ENCODE measurements around the gene CTSZ. TPM values are rescaled to one million over a fixed set of nuclear protein-coding genes. Genes with fewer than 3 reads are reported as not detected.

The CTSZ gene
- 60.6 and 71.3 TPM in 2 replicates for total RNA-seq
- 3.7 and 6.6 TPM in 2 replicates for polyA plus RNA-seq

GRCh38 chr20:59006864-59007664 is at the start of gene CTSZ:
TSS of gene CTSZ (minus strand) at chr20:59007254. CDS start at chr20:59007128, 126 bp downstream.
- H3K27ac ChIP-seq, result no peak within 1 kb of the TSS

GRCh38 chr20:59055302-59055701 is 48.2 kb upstream of the CTSZ start:
- DNase-seq (ENCODE audit: low read depth in 1 of 2, low spot score in 1 of 2), result peak in 1 of 2 donors; percentile 34
- TF ChIP-seq, protein P1, sequence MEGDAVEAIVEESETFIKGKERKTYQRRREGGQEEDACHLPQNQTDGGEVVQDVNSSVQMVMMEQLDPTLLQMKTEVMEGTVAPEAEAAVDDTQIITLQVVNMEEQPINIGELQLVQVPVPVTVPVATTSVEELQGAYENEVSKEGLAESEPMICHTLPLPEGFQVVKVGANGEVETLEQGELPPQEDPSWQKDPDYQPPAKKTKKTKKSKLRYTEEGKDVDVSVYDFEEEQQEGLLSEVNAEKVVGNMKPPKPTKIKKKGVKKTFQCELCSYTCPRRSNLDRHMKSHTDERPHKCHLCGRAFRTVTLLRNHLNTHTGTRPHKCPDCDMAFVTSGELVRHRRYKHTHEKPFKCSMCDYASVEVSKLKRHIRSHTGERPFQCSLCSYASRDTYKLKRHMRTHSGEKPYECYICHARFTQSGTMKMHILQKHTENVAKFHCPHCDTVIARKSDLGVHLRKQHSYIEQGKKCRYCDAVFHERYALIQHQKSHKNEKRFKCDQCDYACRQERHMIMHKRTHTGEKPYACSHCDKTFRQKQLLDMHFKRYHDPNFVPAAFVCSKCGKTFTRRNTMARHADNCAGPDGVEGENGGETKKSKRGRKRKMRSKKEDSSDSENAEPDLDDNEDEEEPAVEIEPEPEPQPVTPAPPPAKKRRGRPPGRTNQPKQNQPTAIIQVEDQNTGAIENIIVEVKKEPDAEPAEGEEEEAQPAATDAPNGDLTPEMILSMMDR (IDR thresholded peaks at IDR 0.05; ENCODE audit: low read depth, low read length), result peak; percentile 43
- Histone ChIP-seq H3K4me3 (no peak overlapping the region), H3K27me3 (peaks cover 7% of the 10 kb centered on the region), H3K27ac (no peak overlapping the region), H3K4me1 (ENCODE audit: low read depth) (no peaks in the 10 kb centered on the region), H3K36me3 (no peaks in the 10 kb centered on the region), H3K9me3 (ENCODE audit: low read depth) (no peaks in the 10 kb centered on the region)

More at GRCh38 chr20:59006864-59007664, at the start of gene CTSZ:
- H3K36me3 ChIP-seq, result no peaks in the 10 kb centered on the region
- H3K27me3 ChIP-seq, result no peaks in the 10 kb centered on the region
- H3K4me1 ChIP-seq (ENCODE audit: low read depth), result peaks cover 12% of the 10 kb centered on the region
- no peaks in the 10 kb centered on the region for H3K9me3 ChIP-seq (ENCODE audit: low read depth)
- TF ChIP-seq, protein P1 (IDR thresholded peaks at IDR 0.05; ENCODE audit: low read depth, low read length), result no peak
- peak; percentile 48 to 58 for DNase-seq (ENCODE audit: low read depth in 1 of 2, low spot score in 1 of 2)
- peak within 1 kb of the TSS; percentile 31 for H3K4me3 ChIP-seq

- peaks cover 7% of the 10 kb centered on the region for H3K27me3 ChIP-seq
- no peak overlapping the region for H3K4me3 ChIP-seq
- H3K27ac ChIP-seq, result no peak overlapping the region
- TF ChIP-seq, protein P1 (IDR thresholded peaks at IDR 0.05; ENCODE audit: low read depth, low read length), result no peak
- no peaks in the 10 kb centered on the region for H3K4me1 ChIP-seq (ENCODE audit: low read depth)
- H3K36me3 ChIP-seq, result no peaks in the 10 kb centered on the region
- H3K9me3 ChIP-seq (ENCODE audit: low read depth), result no peaks in the 10 kb centered on the region
- no peak for DNase-seq (ENCODE audit: low read depth in 1 of 2, low spot score in 1 of 2)
These were observed 44.7 kb upstream of the CTSZ start for GRCh38 chr20:59051666-59052185.

- H3K9me3 ChIP-seq (ENCODE audit: low read depth), result no peaks in the 10 kb centered on the region
- H3K4me1 ChIP-seq (ENCODE audit: low read depth), result no peaks in the 10 kb centered on the region
- no peak overlapping the region for H3K4me3 ChIP-seq
- no peak for DNase-seq (ENCODE audit: low read depth in 1 of 2, low spot score in 1 of 2)
- H3K27ac ChIP-seq, result no peak overlapping the region
- H3K36me3 ChIP-seq, result no peaks in the 10 kb centered on the region
- TF ChIP-seq, protein P1 (IDR thresholded peaks at IDR 0.05; ENCODE audit: low read depth, low read length), result no peak
- H3K27me3 ChIP-seq, result peaks cover 7% of the 10 kb centered on the region
These were observed 43.4 kb upstream of the CTSZ start for GRCh38 chr20:59050437-59050836.

DNA sequence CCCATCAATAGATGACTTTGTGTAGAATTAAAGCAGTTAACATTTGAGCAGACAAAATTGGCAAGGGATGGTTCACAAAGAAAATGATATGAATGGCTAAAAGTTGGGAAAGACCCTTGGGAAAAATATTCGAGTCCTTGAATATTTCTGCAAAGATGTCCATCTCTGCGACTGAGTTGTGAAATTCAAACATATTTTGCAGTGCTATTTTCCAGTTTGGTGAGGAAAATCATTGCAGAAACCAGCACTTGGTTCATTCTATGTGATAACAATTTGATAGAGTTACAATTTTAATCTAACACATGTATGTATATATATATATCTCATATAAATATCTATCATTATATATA is 41.6 kb upstream of the CTSZ start:
- Histone ChIP-seq H3K27ac (no peak overlapping the region), H3K9me3 (ENCODE audit: low read depth) (no peaks in the 10 kb centered on the region), H3K4me3 (no peak overlapping the region), H3K36me3 (no peaks in the 10 kb centered on the region), H3K4me1 (ENCODE audit: low read depth) (no peaks in the 10 kb centered on the region), H3K27me3 (peaks cover 7% of the 10 kb centered on the region)
- TF ChIP-seq, protein P1 (IDR thresholded peaks at IDR 0.05; ENCODE audit: low read depth, low read length), result no peak
- no peak for DNase-seq (ENCODE audit: low read depth in 1 of 2, low spot score in 1 of 2)
